ENCODE data around the gene CBFB.

GRCh38 chr16:67149276-67150046 lies 120.5 kb downstream of the CBFB start:
- TF ChIP-seq, protein P1, sequence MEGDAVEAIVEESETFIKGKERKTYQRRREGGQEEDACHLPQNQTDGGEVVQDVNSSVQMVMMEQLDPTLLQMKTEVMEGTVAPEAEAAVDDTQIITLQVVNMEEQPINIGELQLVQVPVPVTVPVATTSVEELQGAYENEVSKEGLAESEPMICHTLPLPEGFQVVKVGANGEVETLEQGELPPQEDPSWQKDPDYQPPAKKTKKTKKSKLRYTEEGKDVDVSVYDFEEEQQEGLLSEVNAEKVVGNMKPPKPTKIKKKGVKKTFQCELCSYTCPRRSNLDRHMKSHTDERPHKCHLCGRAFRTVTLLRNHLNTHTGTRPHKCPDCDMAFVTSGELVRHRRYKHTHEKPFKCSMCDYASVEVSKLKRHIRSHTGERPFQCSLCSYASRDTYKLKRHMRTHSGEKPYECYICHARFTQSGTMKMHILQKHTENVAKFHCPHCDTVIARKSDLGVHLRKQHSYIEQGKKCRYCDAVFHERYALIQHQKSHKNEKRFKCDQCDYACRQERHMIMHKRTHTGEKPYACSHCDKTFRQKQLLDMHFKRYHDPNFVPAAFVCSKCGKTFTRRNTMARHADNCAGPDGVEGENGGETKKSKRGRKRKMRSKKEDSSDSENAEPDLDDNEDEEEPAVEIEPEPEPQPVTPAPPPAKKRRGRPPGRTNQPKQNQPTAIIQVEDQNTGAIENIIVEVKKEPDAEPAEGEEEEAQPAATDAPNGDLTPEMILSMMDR (conservative IDR thresholded peaks at IDR 0.05 in 1 of 2, IDR thresholded peaks at IDR 0.05 in 1 of 2; ENCODE audit: extremely low read depth in 1 of 2, insufficient read depth in 1 of 2, low read depth in 1 of 2, low read length in 2 of 2): no peak
- no peak for TF ChIP-seq EZH2 (IDR thresholded peaks at IDR 0.05; ENCODE audit: borderline replicate concordance, low read length)

Data from mammary epithelial cell (primary cell).